LNCaP clone FGC (cell line): ENCODE data around the gene KNCN.

Experiments used
- DNase-seq: peaks from one replicate; pipeline ENCODE4 v3.0.0-alpha.2; 2011; ENCODE audit warnings: low read depth
- H3K4me3 ChIP-seq: 2 replicates; pipeline ENCODE4 v1.5.1; 2011; ENCODE audit warnings: mild to moderate bottlenecking, low read depth, low read length, control low read depth
- CTCF ChIP-seq: IDR thresholded peaks from 2 replicates; pipeline ENCODE4 v1.5.1; 2012; ENCODE audit warnings: mild to moderate bottlenecking; ENCODE audit not compliant: control insufficient read depth, insufficient read depth; ENCODE audit errors: extremely low read depth

The KNCN gene

DNA sequence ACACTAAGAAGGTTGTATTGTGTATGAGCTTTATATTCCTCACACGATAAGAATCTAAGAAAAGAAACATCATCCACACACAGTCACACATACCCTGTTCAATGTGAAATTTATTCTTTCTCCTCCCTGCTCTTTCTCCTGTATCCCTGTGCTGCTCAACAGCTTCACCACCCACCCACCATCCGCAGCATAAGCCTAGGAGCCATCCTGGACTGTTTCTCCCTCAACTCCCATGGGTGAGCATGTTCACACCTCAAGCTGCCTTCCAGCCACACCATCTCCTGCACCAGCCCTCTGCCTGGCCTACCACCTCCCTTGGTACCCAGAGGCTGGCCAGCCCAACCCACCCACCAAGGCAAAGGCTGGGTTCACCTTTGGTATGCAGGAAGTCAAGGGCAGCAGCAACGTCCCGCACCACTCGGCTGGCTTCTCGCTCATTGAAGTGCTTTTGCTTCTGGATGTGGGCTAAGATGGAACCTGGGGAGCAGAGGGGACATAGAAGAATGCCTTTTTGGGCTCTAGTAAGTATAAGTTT, 20.3 kb upstream of the KNCN start:
- no peak overlapping the region for H3K4me3 ChIP-seq
- no peak for TF ChIP-seq CTCF
- no peak for DNase-seq

DNA sequence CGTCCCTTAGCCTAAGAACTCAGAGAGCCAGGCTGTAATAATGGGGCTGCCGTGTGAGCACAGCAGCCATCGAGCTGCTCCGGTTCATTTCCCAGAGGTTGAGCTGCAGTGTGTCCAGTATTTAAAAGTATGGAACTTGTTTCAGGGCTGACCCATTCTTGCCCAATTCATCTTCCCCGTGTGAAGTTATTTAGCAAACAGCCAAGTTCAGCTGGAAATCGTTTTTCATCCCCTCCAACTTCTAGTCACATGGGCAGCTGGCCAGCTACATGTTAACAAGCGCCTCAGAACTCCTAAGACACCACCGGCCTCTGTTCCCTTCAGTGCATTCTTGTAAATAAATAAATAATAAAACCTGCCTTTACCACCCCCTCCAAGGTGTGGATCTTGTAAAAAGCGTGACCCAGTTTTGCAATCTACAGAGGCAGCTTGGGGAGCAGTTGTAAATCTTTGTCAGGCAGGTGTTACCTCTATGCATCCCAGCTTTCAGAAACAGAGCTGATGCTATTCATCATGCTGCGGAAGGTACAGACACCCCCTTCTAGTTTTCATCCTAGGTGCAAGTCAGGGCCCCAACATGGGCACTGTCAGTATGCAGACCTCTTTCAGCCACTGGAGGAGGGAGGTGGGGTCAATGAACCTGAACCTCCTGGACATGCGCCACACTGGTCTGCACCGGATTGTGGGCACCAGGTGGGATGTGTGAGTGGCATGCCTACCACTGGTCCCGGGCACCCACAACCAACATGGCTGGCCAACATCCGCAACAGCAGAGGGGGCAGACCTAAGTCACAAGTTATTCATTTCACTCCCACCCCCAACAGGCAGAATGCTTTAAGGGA, 18.7 kb upstream of the KNCN start:
- no peak for DNase-seq
- no peak overlapping the region for H3K4me3 ChIP-seq
- TF ChIP-seq CTCF: no peak

DNA sequence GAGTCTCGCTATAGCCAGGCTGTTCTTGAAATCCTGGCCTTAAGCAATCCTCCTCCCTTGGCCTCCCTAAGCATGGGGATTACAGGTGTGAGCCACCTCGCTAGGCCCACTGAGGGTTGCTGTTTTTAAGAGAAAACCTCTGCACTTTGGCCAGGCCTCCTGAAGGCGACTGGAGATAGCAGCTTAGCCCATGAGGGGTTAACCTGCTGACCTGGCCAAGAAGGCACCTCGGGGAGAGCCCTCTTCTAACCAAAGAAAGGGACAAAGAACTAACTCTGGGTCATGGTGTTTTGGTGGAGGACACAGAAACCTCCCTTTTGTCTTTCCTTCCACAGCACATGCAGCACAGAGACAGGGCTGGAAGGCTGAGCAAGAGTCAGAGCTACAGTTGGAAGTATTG, 17.7 kb upstream of the KNCN start:
- no peak overlapping the region for H3K4me3 ChIP-seq
- no peak for DNase-seq
- TF ChIP-seq CTCF: no peak

DNA sequence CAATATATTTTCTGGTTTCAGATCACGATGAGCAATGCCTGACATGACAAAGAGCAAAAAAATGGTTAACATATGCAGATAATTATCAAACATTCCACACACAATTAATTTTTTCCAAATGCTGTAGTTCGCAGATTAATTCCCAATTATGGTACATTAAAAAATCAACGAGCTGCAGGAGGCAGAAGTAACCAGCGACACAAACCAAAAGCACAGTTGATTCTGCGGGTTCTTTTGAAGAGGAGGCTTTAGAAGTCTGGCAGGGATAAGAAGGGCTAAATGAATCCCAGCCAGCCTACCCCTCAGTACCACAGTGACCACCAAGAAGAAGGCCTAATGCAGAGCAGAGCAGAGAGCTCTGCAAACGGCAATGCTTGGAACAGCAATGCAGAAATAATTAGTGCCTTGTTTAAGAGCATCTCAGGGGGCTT, 17.0 kb upstream of the KNCN start:
- no peak for DNase-seq
- no peak overlapping the region for H3K4me3 ChIP-seq
- no peak for TF ChIP-seq CTCF

- no peak overlapping the region for H3K4me3 ChIP-seq
- no peak for TF ChIP-seq CTCF
- no peak for DNase-seq
Measured at GRCh38 chr1:46563341-46563740, 11.9 kb upstream of the KNCN start.

DNA sequence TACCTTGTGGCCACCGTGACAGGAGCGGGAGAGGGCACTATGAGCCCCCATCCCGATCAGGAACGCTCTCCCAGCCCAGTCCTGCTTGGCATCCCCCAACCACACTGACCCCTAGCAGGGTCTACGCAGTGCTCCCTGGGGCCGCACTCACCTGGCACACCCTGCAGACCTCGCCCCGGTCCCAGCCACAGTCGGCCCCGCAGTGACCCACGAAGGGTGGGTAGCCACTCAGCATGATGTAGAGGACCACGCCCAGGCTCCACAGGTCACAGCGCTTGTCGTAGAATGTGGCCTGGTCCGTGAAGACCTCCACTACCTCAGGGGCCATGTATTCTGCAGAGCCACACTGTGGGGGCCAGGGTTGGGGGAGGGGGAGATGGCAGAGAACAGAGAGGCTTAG, 11.1 kb upstream of the KNCN start:
- no peak for DNase-seq
- no peak for TF ChIP-seq CTCF

DNA sequence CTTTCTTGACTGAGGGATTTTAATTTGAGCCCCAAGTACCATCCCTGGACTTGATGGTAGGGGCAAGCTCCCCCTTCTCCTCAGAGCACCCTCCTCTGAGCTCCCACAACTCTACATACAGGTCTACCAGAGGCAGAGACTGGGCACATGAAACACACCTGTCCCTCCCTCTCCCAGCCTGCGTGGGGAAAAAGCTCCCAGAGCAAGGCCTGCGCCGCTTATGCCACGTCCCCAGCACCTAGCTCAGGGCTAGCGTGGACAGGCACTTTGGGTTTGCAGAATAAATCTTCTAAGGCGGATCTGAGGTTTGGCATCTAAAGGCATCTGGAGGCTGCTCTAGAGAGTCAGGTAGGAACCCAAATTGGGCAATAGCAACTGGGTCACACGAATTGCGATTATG, 7.5 kb upstream of the KNCN start:
- no peak overlapping the region for H3K4me3 ChIP-seq
- DNase-seq: no peak
- TF ChIP-seq CTCF: no peak

More for the DNA sequence above, 11.1 kb upstream of the KNCN start:
- no peak overlapping the region for H3K4me3 ChIP-seq
